GM12874 (cell line): ENCODE data around the gene MAGEC1.

Source experiments
- CTCF ChIP-seq: IDR thresholded peaks from 2 replicates; pipeline ENCODE4 v1.5.1; 2011; ENCODE audit warnings: low read depth, mild to moderate bottlenecking, control low read depth, low read length, moderate library complexity; ENCODE audit not compliant: insufficient read depth

The MAGEC1 gene

DNA sequence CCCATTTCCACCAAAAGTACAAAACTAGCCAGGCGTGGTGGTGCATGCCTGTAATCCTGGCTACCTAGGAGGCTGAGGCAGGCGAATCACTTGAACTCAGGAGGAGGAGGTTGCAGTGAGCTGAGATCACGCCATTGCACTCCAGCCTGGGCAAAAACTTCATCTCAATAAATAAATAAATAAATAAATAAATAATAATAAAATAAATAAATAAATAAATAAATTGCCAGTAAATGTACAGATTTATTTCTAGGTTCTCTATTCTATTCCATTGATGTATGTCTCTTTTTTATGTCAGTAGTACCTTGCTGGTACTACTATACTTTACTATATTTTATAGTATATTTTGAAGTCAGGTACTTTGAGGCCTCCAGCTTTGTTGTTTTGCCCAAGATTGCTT, 43.7 kb downstream of the MAGEC1 start:
- no peak for TF ChIP-seq CTCF

GRCh38 chrX:141952603-141953002, 48.9 kb downstream of the MAGEC1 start:
- no peak for TF ChIP-seq CTCF

DNA sequence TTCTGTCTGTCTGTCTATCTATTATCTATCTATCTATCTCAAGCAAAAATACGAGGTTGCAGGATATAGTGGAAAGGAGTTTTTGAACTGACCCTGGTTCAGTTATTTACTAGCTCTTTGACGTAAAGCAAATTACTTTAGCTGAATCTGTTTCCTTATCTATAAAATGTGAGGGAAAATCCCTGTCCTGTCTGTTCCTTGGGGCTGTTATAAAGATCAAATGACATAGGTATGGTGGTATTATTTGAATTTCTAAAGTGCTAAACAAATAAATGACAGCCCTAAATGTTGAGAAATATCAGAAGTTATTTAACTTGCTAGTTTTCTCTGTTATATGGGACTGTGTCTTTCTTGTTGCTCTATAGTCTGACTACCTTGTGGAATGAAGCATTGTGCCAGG, 55.0 kb downstream of the MAGEC1 start:
- no peak for TF ChIP-seq CTCF
